ENCODE results near the gene C17orf67.
A peak's percentile ranks its signal among the peaks of the same experiment; 100 is the strongest.

Gene C17orf67

DNA sequence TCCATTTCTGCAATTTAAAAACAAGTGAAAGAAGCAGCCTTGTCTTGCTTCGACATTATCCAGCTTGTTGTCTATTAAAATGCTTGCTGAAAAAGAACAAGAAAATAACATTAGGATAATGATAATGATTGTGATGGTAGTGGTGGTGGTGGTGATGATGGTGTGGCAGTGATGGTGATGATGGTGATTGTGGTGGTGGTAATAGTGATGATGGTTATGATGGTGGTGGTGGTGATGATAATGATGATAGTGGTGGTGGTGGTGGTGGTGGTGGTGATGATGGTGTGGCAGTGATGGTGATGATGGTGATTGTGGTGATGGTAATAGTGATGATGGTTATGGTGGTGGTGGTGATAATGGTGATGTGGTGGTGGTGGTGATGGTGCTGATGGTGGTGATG is 41.5 kb downstream of the C17orf67 start:
- ATAC-seq (replicated peaks) (no peak), DNase-seq (no peak)
- H3K27me3 Mint-ChIP-seq = no peaks in the 10 kb centered on the region
- H3K9me3 Mint-ChIP-seq = peaks cover 0 to 13% of the 10 kb centered on the region in 2 donors
- no peak overlapping the region for H3K4me3 Mint-ChIP-seq
- peak overlapping the region; percentile 9 to 30 for H3K27ac Mint-ChIP-seq
- peaks cover under 1% of the 10 kb centered on the region in 2 donors for H3K4me1 Mint-ChIP-seq (ENCODE audit: low read depth in 2 of 2)
- H3K36me3 Mint-ChIP-seq (ENCODE audit: insufficient read depth) = peaks cover 10% of the 10 kb centered on the region

DNA sequence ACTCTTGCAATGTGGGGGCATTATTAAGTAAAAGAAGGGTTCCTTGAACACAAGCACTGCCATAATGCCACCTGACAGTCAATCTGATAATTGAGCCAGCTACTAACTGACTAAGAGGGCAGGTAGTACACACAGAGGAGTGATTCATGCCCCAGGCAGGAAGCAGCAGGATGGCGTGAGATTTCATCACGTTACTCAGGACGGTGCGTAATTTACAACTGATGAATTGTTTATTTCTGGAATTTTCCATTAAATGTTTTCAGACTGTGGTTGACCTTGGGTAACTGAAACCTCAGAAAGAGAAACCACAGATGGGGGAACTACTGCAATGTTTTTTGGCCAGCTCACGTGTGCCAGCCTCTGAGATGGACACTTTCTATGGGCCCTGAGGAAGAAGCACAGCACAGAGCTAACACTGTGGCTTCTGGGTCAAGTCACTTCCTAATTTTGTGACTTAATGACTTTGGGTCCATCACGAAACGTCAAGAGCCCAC is 46.7 kb downstream of the C17orf67 start:
- Mint-ChIP-seq H3K36me3 (ENCODE audit: insufficient read depth) (peaks cover 5% of the 10 kb centered on the region), H3K27me3 (peaks cover 2 to 3% of the 10 kb centered on the region in 2 donors), H3K4me3 (peak overlapping the region in 1 of 2 donors; percentile 10), H3K4me1 (ENCODE audit: low read depth in 2 of 2) (peaks cover 8 to 10% of the 10 kb centered on the region in 2 donors), H3K27ac (peak overlapping the region in 1 of 2 donors; percentile 36), H3K9me3 (peaks cover 0 to 2% of the 10 kb centered on the region in 2 donors)
- peak; percentile 89 for ATAC-seq (replicated peaks)
- DNase-seq = no peak

GRCh38 chr17:56785997-56786680 is 47.6 kb downstream of the C17orf67 start:
- DNase-seq (no peak), ATAC-seq (replicated peaks) (no peak)
- Mint-ChIP-seq H3K4me3 (no peak overlapping the region), H3K27me3 (peaks cover 7 to 9% of the 10 kb centered on the region in 2 donors), H3K27ac (no peak overlapping the region), H3K36me3 (ENCODE audit: insufficient read depth) (peaks cover 3% of the 10 kb centered on the region), H3K9me3 (no peaks in the 10 kb centered on the region), H3K4me1 (ENCODE audit: low read depth in 2 of 2) (peaks cover 8 to 10% of the 10 kb centered on the region in 2 donors)

- Mint-ChIP-seq H3K9me3 (no peaks in the 10 kb centered on the region), H3K36me3 (ENCODE audit: insufficient read depth) (peaks cover 3% of the 10 kb centered on the region), H3K27ac (no peak overlapping the region), H3K4me1 (ENCODE audit: low read depth in 2 of 2) (peaks cover 10 to 12% of the 10 kb centered on the region in 2 donors), H3K27me3 (peaks cover 7 to 9% of the 10 kb centered on the region in 2 donors), H3K4me3 (no peak overlapping the region)
- DNase-seq = no peak
- ATAC-seq (replicated peaks) = no peak
These were observed 48.3 kb downstream of the C17orf67 start for GRCh38 chr17:56785405-56785804.

DNA sequence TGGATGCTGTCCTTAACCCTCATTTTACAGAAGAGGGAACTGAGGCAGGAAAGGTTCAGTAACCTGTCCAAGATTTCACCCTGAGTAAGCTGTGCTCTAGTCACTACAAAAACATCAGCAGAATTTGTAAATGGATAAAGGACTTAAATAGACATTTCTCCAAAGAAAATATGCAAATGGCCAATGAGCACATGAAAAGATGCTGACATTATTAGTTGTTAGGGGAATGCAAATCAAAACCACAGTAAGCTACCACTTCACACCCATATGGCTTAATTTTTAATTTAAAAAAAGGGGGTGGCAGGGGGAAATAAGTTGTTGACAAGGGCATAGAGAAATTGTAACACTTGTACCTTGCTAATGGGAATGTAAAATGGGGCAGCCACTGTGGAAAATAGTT is 51.4 kb downstream of the C17orf67 start:
- ATAC-seq (replicated peaks) (no peak), DNase-seq (no peak)
- Mint-ChIP-seq H3K4me3 (no peak overlapping the region), H3K36me3 (ENCODE audit: insufficient read depth) (peaks cover 3% of the 10 kb centered on the region), H3K4me1 (ENCODE audit: low read depth in 2 of 2) (peaks cover 19 to 24% of the 10 kb centered on the region in 2 donors), H3K27ac (no peak overlapping the region), H3K27me3 (peaks cover 7 to 9% of the 10 kb centered on the region in 2 donors), H3K9me3 (no peaks in the 10 kb centered on the region)

DNA sequence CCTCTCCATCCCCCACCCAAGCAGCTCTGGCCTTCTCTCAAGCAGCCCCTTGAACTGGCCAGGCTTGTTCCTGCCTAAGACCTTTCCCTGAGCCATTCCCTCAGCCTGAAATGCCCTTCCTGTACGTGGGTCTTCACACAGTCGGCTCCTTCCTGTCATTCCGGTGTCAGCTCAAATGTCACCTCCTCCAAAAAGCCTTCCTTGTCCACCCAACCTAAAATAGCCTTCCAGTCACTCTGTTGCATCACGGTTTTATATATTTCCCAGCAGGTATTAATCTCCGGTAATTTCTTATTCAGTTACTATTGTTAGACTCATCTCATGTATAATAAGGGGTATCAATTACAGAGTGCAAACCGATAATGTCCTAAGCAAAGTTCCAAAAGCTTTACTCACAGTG is 51.8 kb downstream of the C17orf67 start:
- Mint-ChIP-seq H3K27ac (no peak overlapping the region), H3K4me3 (no peak overlapping the region)

DNA sequence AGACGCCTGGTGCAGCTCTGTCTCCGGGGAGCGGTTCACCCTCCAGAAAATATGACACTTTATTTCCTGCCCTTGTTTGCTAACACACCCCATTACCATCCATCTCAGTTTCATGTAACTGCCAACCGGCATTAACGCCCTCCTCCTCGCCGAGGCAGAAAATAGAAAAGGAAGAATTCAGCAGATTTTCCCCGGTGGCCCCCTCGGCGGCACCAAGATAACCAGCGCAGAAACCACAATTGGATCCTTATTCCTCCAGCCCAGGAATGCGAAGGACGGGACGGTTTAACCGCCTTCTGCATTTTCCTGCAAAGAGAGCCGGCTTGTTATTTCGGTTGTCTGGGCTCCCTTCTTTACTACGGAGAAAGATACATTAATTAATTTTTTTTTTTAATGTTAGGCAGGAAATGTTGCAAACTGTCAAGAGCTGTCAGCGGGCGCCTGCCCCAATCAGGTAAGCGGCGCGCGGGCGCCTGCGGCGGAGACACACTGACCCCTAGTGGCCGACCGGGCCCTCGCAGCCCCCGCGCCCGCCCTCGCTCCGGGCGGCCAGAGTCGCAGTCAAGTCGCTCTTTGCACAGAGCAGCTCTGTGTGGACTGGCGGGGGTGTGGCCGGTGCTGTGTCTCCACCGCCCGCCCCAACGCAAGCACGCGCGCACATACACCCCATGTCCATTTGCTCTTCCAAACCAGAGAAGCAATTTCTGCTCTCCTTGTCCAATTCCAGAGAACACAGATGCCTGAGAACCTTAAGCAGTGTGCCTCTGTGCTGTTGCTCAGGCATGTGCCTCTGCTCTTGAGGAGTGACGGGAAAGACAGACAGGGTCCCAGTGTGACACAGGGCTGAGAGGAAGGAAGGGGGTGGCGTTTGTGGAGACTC is 53.6 kb downstream of the C17orf67 start:
- Mint-ChIP-seq H3K9me3 (no peaks in the 10 kb centered on the region), H3K4me3 (peak overlapping the region; percentile 88), H3K36me3 (ENCODE audit: insufficient read depth) (no peaks in the 10 kb centered on the region), H3K27ac (peak overlapping the region; percentile 81 to 93), H3K27me3 (peaks cover 7 to 9% of the 10 kb centered on the region in 2 donors), H3K4me1 (ENCODE audit: low read depth in 2 of 2) (peaks cover 9 to 16% of the 10 kb centered on the region in 2 donors)
- peak; percentile 80 to 89 (median 87) for DNase-seq
- ATAC-seq (replicated peaks) = peak; percentile 97

More for the DNA sequence above, 51.8 kb downstream of the C17orf67 start:
- Mint-ChIP-seq H3K4me1 (ENCODE audit: low read depth in 2 of 2) (peaks cover 15 to 20% of the 10 kb centered on the region in 2 donors), H3K9me3 (no peaks in the 10 kb centered on the region), H3K36me3 (ENCODE audit: insufficient read depth) (peaks cover under 1% of the 10 kb centered on the region), H3K27me3 (peaks cover 7 to 9% of the 10 kb centered on the region in 2 donors)
- DNase-seq (no peak), ATAC-seq (replicated peaks) (no peak)

DNA sequence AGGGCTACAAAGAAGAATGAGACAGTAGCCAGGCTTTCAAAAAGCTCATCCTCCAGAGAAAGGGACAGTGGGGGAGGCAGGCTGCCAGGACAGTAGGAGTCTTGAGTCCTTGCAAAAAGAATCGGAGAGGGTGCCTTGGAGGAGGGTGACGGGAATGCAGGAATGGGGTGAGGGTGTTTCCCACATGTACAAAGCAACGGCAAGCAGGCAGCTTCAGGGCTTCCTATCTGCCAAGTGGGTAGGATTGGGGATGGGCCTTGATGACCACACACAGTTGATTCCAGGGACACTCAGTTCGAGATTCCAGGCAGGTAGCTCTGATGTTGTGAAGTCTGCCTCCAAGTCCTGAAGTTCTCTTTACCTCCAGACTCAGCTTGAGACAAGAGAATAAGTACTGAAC is 54.4 kb downstream of the C17orf67 start:
- peaks cover 9 to 16% of the 10 kb centered on the region in 2 donors for H3K4me1 Mint-ChIP-seq (ENCODE audit: low read depth in 2 of 2)
- H3K27ac Mint-ChIP-seq = peak overlapping the region in 1 of 2 donors; percentile 93
- H3K27me3 Mint-ChIP-seq = peaks cover 7 to 9% of the 10 kb centered on the region in 2 donors
- DNase-seq (no peak), ATAC-seq (replicated peaks) (no peak)
- peak overlapping the region; percentile 88 for H3K4me3 Mint-ChIP-seq
- H3K36me3 Mint-ChIP-seq (ENCODE audit: insufficient read depth) = no peaks in the 10 kb centered on the region
- H3K9me3 Mint-ChIP-seq = no peaks in the 10 kb centered on the region

DNA sequence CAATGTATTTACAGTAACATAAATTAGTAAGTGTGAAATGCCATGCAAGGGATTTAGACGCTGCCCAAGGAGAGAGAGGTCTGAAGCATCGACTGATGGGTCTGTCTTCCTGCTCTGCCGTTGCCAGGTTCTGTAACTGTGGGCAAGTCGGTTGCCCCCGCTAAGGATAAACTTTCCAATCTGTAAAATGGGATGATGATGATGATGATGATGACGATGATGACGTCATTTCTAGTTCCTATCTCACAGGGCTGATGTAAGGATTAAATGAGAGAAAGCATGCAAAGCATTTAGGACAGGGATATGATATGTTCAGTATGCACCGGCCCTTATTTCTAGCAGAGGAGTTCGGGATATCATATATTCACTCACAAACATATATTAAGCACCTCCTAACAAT is 54.8 kb downstream of the C17orf67 start:
- H3K9me3 Mint-ChIP-seq = no peaks in the 10 kb centered on the region

DNA sequence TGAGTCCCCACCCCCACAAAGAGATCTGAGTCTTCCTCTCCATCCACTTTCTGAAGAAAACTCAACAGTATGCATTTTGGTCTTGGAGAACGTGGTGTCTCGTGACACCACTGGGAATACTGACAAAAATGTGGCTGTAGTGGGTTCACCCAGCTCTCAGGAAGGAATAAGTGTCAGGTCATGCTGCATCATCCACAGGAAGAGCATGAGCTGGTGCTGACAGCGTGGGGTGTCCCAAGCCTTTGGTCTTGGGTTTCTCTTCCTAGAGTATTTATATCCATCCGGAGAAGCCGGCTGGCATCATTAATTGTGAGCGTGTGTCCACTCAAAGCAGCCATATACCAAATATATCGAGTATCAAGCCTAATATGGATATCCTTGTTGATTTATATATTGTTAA is 55.9 kb downstream of the C17orf67 start:
- DNase-seq (no peak), ATAC-seq (replicated peaks) (no peak)
- Mint-ChIP-seq H3K4me1 (ENCODE audit: low read depth in 2 of 2) (peaks cover 9 to 16% of the 10 kb centered on the region in 2 donors), H3K27me3 (peaks cover 7 to 9% of the 10 kb centered on the region in 2 donors), H3K9me3 (no peaks in the 10 kb centered on the region), H3K27ac (no peak overlapping the region), H3K36me3 (ENCODE audit: insufficient read depth) (no peaks in the 10 kb centered on the region), H3K4me3 (no peak overlapping the region)

More for the DNA sequence above, 54.8 kb downstream of the C17orf67 start:
- peak overlapping the region; percentile 88 for H3K4me3 Mint-ChIP-seq
- DNase-seq (no peak), ATAC-seq (replicated peaks) (no peak)
- no peaks in the 10 kb centered on the region for H3K36me3 Mint-ChIP-seq (ENCODE audit: insufficient read depth)
- no peak overlapping the region for H3K27ac Mint-ChIP-seq
- peaks cover 7 to 9% of the 10 kb centered on the region in 2 donors for H3K27me3 Mint-ChIP-seq
- peaks cover 9 to 16% of the 10 kb centered on the region in 2 donors for H3K4me1 Mint-ChIP-seq (ENCODE audit: low read depth in 2 of 2)

GRCh38 chr17:56774650-56775049 is 59.1 kb downstream of the C17orf67 start:
- H3K36me3 Mint-ChIP-seq (ENCODE audit: insufficient read depth) = no peaks in the 10 kb centered on the region
- H3K4me1 Mint-ChIP-seq (ENCODE audit: low read depth in 2 of 2) = peaks cover 1 to 8% of the 10 kb centered on the region in 2 donors
- ATAC-seq (replicated peaks) (no peak), DNase-seq (no peak)
- no peak overlapping the region for H3K4me3 Mint-ChIP-seq
- no peaks in the 10 kb centered on the region for H3K9me3 Mint-ChIP-seq
- no peaks in the 10 kb centered on the region for H3K27me3 Mint-ChIP-seq
- H3K27ac Mint-ChIP-seq = no peak overlapping the region

DNA sequence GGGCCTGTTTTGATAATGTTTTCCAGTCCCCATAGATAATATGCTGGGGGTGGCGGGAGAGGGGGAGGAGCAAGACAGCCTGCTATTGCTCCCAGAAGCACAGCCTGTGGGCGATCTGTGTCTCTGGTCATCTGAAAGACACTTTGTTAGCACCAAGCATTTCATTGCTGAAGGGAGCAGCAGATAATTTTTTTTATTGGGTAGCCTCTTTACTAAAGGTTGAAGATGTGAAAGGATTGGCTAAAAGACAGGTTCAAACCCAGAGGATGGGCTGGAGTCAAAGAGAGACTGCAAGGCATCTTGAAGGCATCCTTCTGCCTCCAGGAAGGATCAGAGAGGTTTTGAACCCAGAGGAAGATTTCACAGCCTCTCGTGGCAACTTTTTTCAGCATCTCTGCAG is 60.6 kb downstream of the C17orf67 start:
- no peak overlapping the region for H3K27ac Mint-ChIP-seq
- no peak overlapping the region for H3K4me3 Mint-ChIP-seq
- no peaks in the 10 kb centered on the region for H3K9me3 Mint-ChIP-seq
- ATAC-seq (replicated peaks) (no peak), DNase-seq (no peak)
- H3K36me3 Mint-ChIP-seq (ENCODE audit: insufficient read depth) = no peaks in the 10 kb centered on the region
- H3K4me1 Mint-ChIP-seq (ENCODE audit: low read depth in 2 of 2) = no peaks in the 10 kb centered on the region
- H3K27me3 Mint-ChIP-seq = no peaks in the 10 kb centered on the region

DNA sequence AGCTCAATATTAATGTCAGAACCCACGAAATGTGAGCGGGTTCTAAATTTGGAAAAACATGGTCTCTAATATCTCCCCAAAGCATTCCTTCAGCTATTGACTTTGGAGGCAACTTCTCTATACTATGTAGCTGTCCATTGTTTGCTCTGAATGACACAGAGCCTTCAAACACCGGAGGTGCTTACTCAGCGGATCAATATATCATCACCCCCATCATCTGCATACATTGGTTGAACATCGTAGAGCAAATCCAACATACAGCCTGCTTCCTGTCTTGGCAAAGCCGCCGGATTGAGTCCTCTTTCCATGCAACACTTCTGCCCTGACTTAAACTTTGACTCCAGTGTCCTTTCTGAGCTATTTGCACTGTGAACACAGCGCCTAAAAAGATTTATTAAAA is 61.3 kb downstream of the C17orf67 start:
- Mint-ChIP-seq H3K27me3 (no peaks in the 10 kb centered on the region), H3K36me3 (ENCODE audit: insufficient read depth) (no peaks in the 10 kb centered on the region), H3K27ac (no peak overlapping the region), H3K4me1 (ENCODE audit: low read depth in 2 of 2) (no peaks in the 10 kb centered on the region), H3K9me3 (no peaks in the 10 kb centered on the region), H3K4me3 (no peak overlapping the region)
- ATAC-seq (replicated peaks) = no peak
- no peak for DNase-seq
